CD14-positive monocyte (primary cell): ENCODE data around the gene AGBL1. TPM values are rescaled to one million over a fixed set of nuclear protein-coding genes. Genes with fewer than 3 reads are reported as not detected.

Experiments used
- DNase-seq, 3 donors: peaks; one replicate each; pipeline ENCODE4 v3.0.0-alpha.2; 2011 to 2022
- H2AFZ ChIP-seq: 2 replicates; pipeline ENCODE4 v1.6.0; 2012; ENCODE audit warnings: mild to moderate bottlenecking, low read depth, low read length, inconsistent platforms; ENCODE audit not compliant: insufficient read depth, poor library complexity, severe bottlenecking
- H3K27ac ChIP-seq, 2 donors: 1 replicate in 1 of 2; 2 replicates in 1 of 2; pipeline ENCODE4 v1.5.1; 2012 to 2013; ENCODE audit warnings: low read length in 2 of 2, control low read depth in 1 of 2, inconsistent platforms in 1 of 2, low read depth in 1 of 2, mild to moderate bottlenecking in 1 of 2
- H3K27me3 ChIP-seq, 2 donors: one replicate each; pipeline versions ENCODE4 v1.6.0 to v1.6.1; 2011 to 2013; ENCODE audit warnings: low read length in 2 of 2; ENCODE audit not compliant: control insufficient read depth in 2 of 2, insufficient read depth in 2 of 2
- H3K36me3 ChIP-seq, 2 donors: replicated peaks in 1 of 2; 1 replicate in 1 of 2; 2 replicates in 1 of 2; pipeline versions ENCODE4 v1.5.1 to v1.6.1; 2012 to 2013; ENCODE audit warnings: low read length in 2 of 2, control low read depth in 1 of 2, inconsistent platforms in 1 of 2, mild to moderate bottlenecking in 1 of 2; ENCODE audit not compliant: insufficient read depth in 2 of 2, control insufficient read depth in 1 of 2
- H3K4me1 ChIP-seq, 2 donors: 1 replicate in 1 of 2; 2 replicates in 1 of 2; pipeline versions ENCODE4 v1.5.1 to v1.6.1; 2012 to 2013; ENCODE audit warnings: low read length in 2 of 2, control low read depth in 1 of 2, inconsistent platforms in 1 of 2, mild to moderate bottlenecking in 1 of 2, moderate library complexity in 1 of 2; ENCODE audit not compliant: insufficient read depth in 2 of 2, control insufficient read depth in 1 of 2
- H3K4me2 ChIP-seq: replicated peaks from 2 replicates; pipeline ENCODE3; 2012; ENCODE audit warnings: low read length, moderate library complexity, mild to moderate bottlenecking; ENCODE audit not compliant: poor library complexity, severe bottlenecking; ENCODE audit errors: extremely low read depth
- H3K4me3 ChIP-seq, 3 experiments: fragments of 200-600 bp in 1 of 3; sonication (generic) in 1 of 3; replicated peaks in 1 of 3; 1 replicate in 2 of 3; 2 replicates in 1 of 3; pipeline ENCODE4 v1.5.1; 2011 to 2013; ENCODE audit warnings: low read length in 3 of 3, mild to moderate bottlenecking in 3 of 3, control low read depth in 2 of 3, low read depth in 2 of 3, inconsistent platforms in 1 of 3, moderate library complexity in 1 of 3
- H3K79me2 ChIP-seq: 2 replicates; pipeline ENCODE4 v1.6.0; 2012; ENCODE audit warnings: mild to moderate bottlenecking, control low read depth, inconsistent platforms, low read length, moderate library complexity; ENCODE audit not compliant: insufficient read depth
- H3K9ac ChIP-seq: 2 replicates; pipeline ENCODE4 v1.6.0; 2017; ENCODE audit warnings: low read length, mild to moderate bottlenecking; ENCODE audit not compliant: insufficient read depth, poor library complexity, severe bottlenecking
- H3K9me3 ChIP-seq, 2 donors: replicated peaks in 1 of 2; 1 replicate in 1 of 2; 2 replicates in 1 of 2; pipeline versions ENCODE4 v1.5.1 to v1.6.1; 2012 to 2013; ENCODE audit warnings: low read length in 2 of 2, control low read depth in 1 of 2; ENCODE audit not compliant: control insufficient read depth in 1 of 2, insufficient read depth in 1 of 2
- H4K20me1 ChIP-seq: 2 replicates; pipeline ENCODE4 v1.6.0; 2012; ENCODE audit warnings: mild to moderate bottlenecking, low read length, control low read depth, moderate library complexity; ENCODE audit not compliant: insufficient read depth
- H3K27ac Mint-ChIP-seq, 7 donors: one replicate each; pipeline ENCODE4 v1.8.0; 2020; ENCODE audit warnings: mild to moderate bottlenecking in 7 of 7, mixed read lengths in 7 of 7, moderate library complexity in 6 of 7, inconsistent platforms in 2 of 7
- H3K27me3 Mint-ChIP-seq, 3 donors: one replicate each; pipeline ENCODE4 v1.8.0; 2021 to 2022; ENCODE audit warnings: low read depth in 3 of 3, mild to moderate bottlenecking in 3 of 3, mixed read lengths in 3 of 3, moderate library complexity in 3 of 3, inconsistent platforms in 1 of 3
- H3K36me3 Mint-ChIP-seq, 2 donors: one replicate each; pipeline ENCODE4 v1.8.0; 2020; ENCODE audit warnings: mixed read lengths in 2 of 2, inconsistent platforms in 1 of 2, mild to moderate bottlenecking in 1 of 2
- H3K4me1 Mint-ChIP-seq: one replicate; pipeline ENCODE4 v1.8.0; 2020; ENCODE audit warnings: mild to moderate bottlenecking, mixed read lengths
- H3K4me3 Mint-ChIP-seq, 2 donors: one replicate each; pipeline ENCODE4 v1.8.0; 2020; ENCODE audit warnings: mild to moderate bottlenecking in 2 of 2, mixed read lengths in 2 of 2, moderate library complexity in 1 of 2
- H3K9me3 Mint-ChIP-seq, 7 donors: one replicate each; pipeline ENCODE4 v1.8.0; 2020 to 2022; ENCODE audit warnings: mixed read lengths in 7 of 7, mild to moderate bottlenecking in 6 of 7, moderate library complexity in 6 of 7, inconsistent platforms in 2 of 7
- CTCF ChIP-seq: fragments of 200-600 bp; IDR thresholded peaks from one replicate; pipeline ENCODE4 v1.8.0; 2022; ENCODE audit warnings: antibody characterized with exemption, mild to moderate bottlenecking
- WGBS: methylation state at CpG from one replicate; pipeline ENCODE4 v1.1.5; 2013; ENCODE audit warnings: missing lambda C conversion rate; ENCODE audit not compliant: insufficient coverage; 5-methylcytosine and 5-hydroxymethylcytosine counted together
- intact Hi-C, 2 donors: fragments of 100-400 bp; cut with micrococcal nuclease; formaldehyde crosslinking; loops; one replicate each; pipeline versions ENCODE4 v1.15.0 to v1.15.1; 2023
- polyA plus RNA-seq, 3 donors: library from polyadenylated mRNA; depleted of rRNA in 1 of 3; unstranded in 2 of 3; stranded (reverse) in 1 of 3; fragments of 300-500 nt in 2 of 3; fragments of >200 nt in 1 of 3; fragmentation: Illumina TruSeq in 2 of 3; gene quantifications; 1 replicate in 2 of 3; 2 replicates in 1 of 3; pipeline ENCODE4 v1.2.3, GENCODE V29; 2012 to 2021

The AGBL1 gene
- polyA plus RNA-seq, 3 donors, result not detected

- Histone ChIP-seq H3K36me3 (no peaks in the 10 kb centered on the region), H3K27ac (no peak overlapping the region), H3K9me3 (peaks cover 0 to 2% of the 10 kb centered on the region in 2 donors), H3K79me2 (no peaks in the 10 kb centered on the region), H3K4me2 (no peak overlapping the region), H3K9ac (no peak overlapping the region), H3K27me3 (no peaks in the 10 kb centered on the region), H4K20me1 (no peaks in the 10 kb centered on the region), H3K4me1 (no peaks in the 10 kb centered on the region), H3K4me3 (no peak overlapping the region), H2AFZ (no peak overlapping the region)
- Mint-ChIP-seq H3K4me1 (no peaks in the 10 kb centered on the region), H3K27ac (no peak overlapping the region), H3K4me3 (no peak overlapping the region), H3K27me3 (peaks cover 0 to 3% (median 3%) of the 10 kb centered on the region in 3 donors), H3K36me3 (no peaks in the 10 kb centered on the region), H3K9me3 (peaks cover 0 to 4% (median 0%) of the 10 kb centered on the region in 7 donors)
- TF ChIP-seq CTCF, result no peak
- no peak for DNase-seq
- intact Hi-C loops, result no loop called here
- WGBS, result 100% methylated on average over 1 of the region's 6 CpGs
Observed at GRCh38 chr15:86054338-86054737, 25.3 kb upstream of the AGBL1 start.

GRCh38 chr15:86055688-86056087 lies 24.0 kb upstream of the AGBL1 start:
- Histone ChIP-seq H3K4me3 (no peak overlapping the region), H3K4me2 (no peak overlapping the region), H3K36me3 (no peaks in the 10 kb centered on the region), H3K9ac (no peak overlapping the region), H3K9me3 (peaks cover 0 to 2% of the 10 kb centered on the region in 2 donors), H3K27me3 (no peaks in the 10 kb centered on the region), H4K20me1 (no peaks in the 10 kb centered on the region), H3K27ac (no peak overlapping the region), H3K4me1 (no peaks in the 10 kb centered on the region), H3K79me2 (no peaks in the 10 kb centered on the region), H2AFZ (no peak overlapping the region)
- Mint-ChIP-seq H3K36me3 (no peaks in the 10 kb centered on the region), H3K9me3 (peaks cover 0 to 9% (median 0%) of the 10 kb centered on the region in 7 donors), H3K4me1 (no peaks in the 10 kb centered on the region), H3K27ac (no peak overlapping the region), H3K4me3 (no peak overlapping the region), H3K27me3 (peaks cover 0 to 3% (median 3%) of the 10 kb centered on the region in 3 donors)
- no peak for DNase-seq
- WGBS, result 63% methylated on average over 2 of the region's 4 CpGs
- TF ChIP-seq CTCF, result no peak
- intact Hi-C loops, result no loop called here
